A549 (cell line): ENCODE results near the gene RGS10. TPM values are rescaled to one million over a fixed set of nuclear protein-coding genes. Genes with fewer than 3 reads are reported as not detected.

ENCODE experiments used
- BHLHE40 ChIP-seq: IDR thresholded peaks from 2 replicates; pipeline ENCODE4 v1.6.1; 2012; ENCODE audit warnings: low read depth, low read length, inconsistent platforms
- CBX2 ChIP-seq: fragments of 200-600 bp; sonication (generic); IDR thresholded peaks from 2 replicates; pipeline ENCODE4 v1.6.1; 2016; ENCODE audit warnings: low read depth, mild to moderate bottlenecking, borderline replicate concordance
- EHF ChIP-seq: fragments of 250-450 bp; sonication (Bioruptor Pico); IDR thresholded peaks from 2 replicates; pipeline ENCODE4 v1.5.0; 2020; ENCODE audit warnings: mild to moderate bottlenecking
- FOSB ChIP-seq: fragments of 250-450 bp; sonication (Bioruptor Pico); IDR thresholded peaks from 2 replicates; pipeline ENCODE4 v1.5.0; 2020; ENCODE audit warnings: mild to moderate bottlenecking, moderate library complexity
- GATA3 ChIP-seq: IDR thresholded peaks from 2 replicates; pipeline ENCODE4 v1.6.1; 2012; ENCODE audit warnings: borderline replicate concordance
- HDAC2 ChIP-seq: fragments of 200-600 bp; sonication (generic); IDR thresholded peaks from 2 replicates; pipeline ENCODE4 v1.6.1; 2016
- HEYL ChIP-seq: fragments of 250-450 bp; sonication (Bioruptor Pico); IDR thresholded peaks from 2 replicates; pipeline ENCODE4 v1.8.0; 2021; ENCODE audit warnings: mild to moderate bottlenecking, moderate library complexity
- HOXA7 ChIP-seq: fragments of 250-450 bp; sonication (Bioruptor Pico); IDR thresholded peaks from 2 replicates; pipeline ENCODE4 v1.5.0; 2020; ENCODE audit warnings: mild to moderate bottlenecking, moderate library complexity
- KDM1A ChIP-seq: fragments of 200-600 bp; sonication (generic); IDR thresholded peaks from 2 replicates; pipeline ENCODE4 v1.6.1; 2016; ENCODE audit warnings: low read depth, mild to moderate bottlenecking
- MAZ ChIP-seq: fragments of 150-350 bp; IDR thresholded peaks from 2 replicates; pipeline ENCODE4 v1.6.1; 2014; ENCODE audit warnings: antibody characterized with exemption, low read depth, low read length, borderline replicate concordance
- NPAS2 ChIP-seq: fragments of 250-450 bp; sonication (Bioruptor Pico); IDR thresholded peaks from 2 replicates; pipeline ENCODE4 v1.8.0; 2022; ENCODE audit warnings: mild to moderate bottlenecking, moderate library complexity, borderline replicate concordance
- NR3C1 ChIP-seq: fragments of >200 bp; sonication (Bioruptor Twin); formaldehyde crosslinking; IDR thresholded peaks from 3 replicates; pipeline ENCODE4 v1.6.1; 2017
- RCOR1 ChIP-seq: fragments of 150-350 bp; IDR thresholded peaks from 2 replicates; pipeline ENCODE4 v1.6.1; 2014; ENCODE audit warnings: antibody characterized with exemption, low read length, low read depth
- RNF2 ChIP-seq: fragments of 200-600 bp; sonication (generic); IDR thresholded peaks from 2 replicates; pipeline ENCODE4 v1.6.1; 2016; ENCODE audit warnings: low read depth, mild to moderate bottlenecking, antibody characterized with exemption, moderate library complexity, borderline replicate concordance
- TP53 ChIP-seq: fragments of 250-450 bp; sonication (Bioruptor Pico); IDR thresholded peaks from 2 replicates; pipeline ENCODE4 v1.5.0; 2021; ENCODE audit warnings: mild to moderate bottlenecking, moderate library complexity
- ZC3H11A ChIP-seq: fragments of 450-650 bp; IDR thresholded peaks from 2 replicates; pipeline ENCODE4 v1.6.1; 2014; ENCODE audit warnings: antibody characterized with exemption, mild to moderate bottlenecking
- ZFP36 ChIP-seq: fragments of 450-650 bp; IDR thresholded peaks from 2 replicates; pipeline ENCODE4 v1.6.1; 2014; ENCODE audit warnings: borderline replicate concordance; ENCODE audit not compliant: partially characterized antibody
- ZNF302 ChIP-seq: fragments of 250-450 bp; sonication (Bioruptor Pico); IDR thresholded peaks from 2 replicates; pipeline ENCODE4 v1.9.0; 2021; ENCODE audit warnings: inconsistent platforms, mild to moderate bottlenecking, moderate library complexity
- ZSCAN20 ChIP-seq: fragments of 250-450 bp; sonication (Bioruptor Pico); IDR thresholded peaks from 2 replicates; pipeline ENCODE4 v1.8.0; 2022; ENCODE audit warnings: mild to moderate bottlenecking, moderate library complexity
- polyA plus RNA-seq, 4 experiments: library from polyadenylated mRNA; depleted of rRNA in 3 of 4; stranded (reverse); fragments of >200 nt; fragmentation: RNase III in 1 of 4; extraction: RNeasy Plus Mini Kit Qiagen cat#74134 plus additional on column Dnase treatment in 1 of 4; gene quantifications; 2 replicates in 3 of 4; 3 replicates in 1 of 4; pipeline ENCODE4 v1.2.3, GENCODE V29; 2011 to 2017
- TF ChIP-seq, protein P1 (sequence below): IDR thresholded peaks from 2 replicates; pipeline ENCODE4 v1.6.1; 2012
- TF ChIP-seq, protein P2 (sequence below): fragments of >200 bp; sonication (Bioruptor Twin); formaldehyde crosslinking; IDR thresholded peaks from 3 replicates; pipeline ENCODE4 v1.5.1; 2016
- TF ChIP-seq, protein P3 (sequence below): fragments of 150-350 bp; IDR thresholded peaks from 2 replicates; pipeline ENCODE4 v1.6.1; 2014; ENCODE audit warnings: low read depth, mild to moderate bottlenecking, low read length
- TF ChIP-seq, protein P4 (sequence below): fragments of 450-650 bp; IDR thresholded peaks from 2 replicates; pipeline ENCODE4 v1.6.1; 2014; ENCODE audit warnings: antibody characterized with exemption
- TF ChIP-seq, protein P5 (sequence below): IDR thresholded peaks from 2 replicates; pipeline ENCODE4 v1.6.1; 2012

Gene RGS10
- polyA plus RNA-seq, 2 of the 4 experiments (the other 2 are of a cell fraction): 39.7 to 46.4 TPM

DNA sequence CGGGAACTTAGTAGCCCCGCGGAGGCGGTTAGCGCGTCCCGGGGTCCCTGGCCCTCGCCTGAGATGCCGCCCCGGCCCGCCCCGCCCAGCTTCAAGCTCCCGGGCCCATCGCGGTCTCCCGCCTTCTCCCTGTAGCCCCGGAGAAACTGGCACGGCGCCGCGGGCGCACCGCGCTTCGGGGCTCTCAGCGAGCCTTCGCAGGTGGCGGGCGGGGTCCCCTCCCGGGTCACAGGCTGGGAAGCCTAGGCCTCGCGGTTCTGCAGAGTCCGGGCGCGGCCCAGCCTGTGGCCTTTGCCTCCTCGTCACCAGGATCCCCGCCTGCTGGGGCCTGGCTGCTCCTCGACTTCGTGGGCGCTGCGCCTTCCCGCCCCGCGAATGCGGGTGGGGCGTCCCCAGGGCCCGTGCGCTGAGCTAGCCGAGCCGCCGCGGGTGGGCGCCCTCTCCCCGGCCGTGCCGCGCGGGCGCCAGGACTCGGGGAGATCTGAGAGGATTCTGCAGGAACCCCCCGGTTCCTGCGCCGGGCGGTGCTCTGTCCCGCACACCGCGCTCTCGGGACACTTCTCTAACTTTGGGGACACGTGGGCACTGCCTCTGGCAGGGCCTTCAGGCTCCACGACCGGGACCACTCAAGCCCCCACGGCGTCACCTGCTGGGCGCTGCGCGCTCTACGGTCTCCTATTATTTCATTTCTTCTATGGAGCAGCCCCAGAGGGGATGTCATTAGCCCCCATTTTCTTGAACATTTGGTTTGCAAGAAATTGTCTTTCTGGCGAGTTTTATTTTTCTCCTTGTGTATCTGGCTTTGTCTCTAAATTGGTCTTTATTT, 682 bp upstream of the RGS10 start (continued):
- TF ChIP-seq KDM1A: no peak
- no peak for TF ChIP-seq BHLHE40
- TF ChIP-seq RNF2: no peak
- TF ChIP-seq ZC3H11A: no peak
- TF ChIP-seq EHF (CRISPR knock-in tag): no peak
- no peak for TF ChIP-seq TP53 (CRISPR knock-in tag)
- no peak for TF ChIP-seq HOXA7
- TF ChIP-seq, protein P1, sequence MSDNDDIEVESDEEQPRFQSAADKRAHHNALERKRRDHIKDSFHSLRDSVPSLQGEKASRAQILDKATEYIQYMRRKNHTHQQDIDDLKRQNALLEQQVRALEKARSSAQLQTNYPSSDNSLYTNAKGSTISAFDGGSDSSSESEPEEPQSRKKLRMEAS: peak; percentile 78
- TF ChIP-seq, protein P2, sequence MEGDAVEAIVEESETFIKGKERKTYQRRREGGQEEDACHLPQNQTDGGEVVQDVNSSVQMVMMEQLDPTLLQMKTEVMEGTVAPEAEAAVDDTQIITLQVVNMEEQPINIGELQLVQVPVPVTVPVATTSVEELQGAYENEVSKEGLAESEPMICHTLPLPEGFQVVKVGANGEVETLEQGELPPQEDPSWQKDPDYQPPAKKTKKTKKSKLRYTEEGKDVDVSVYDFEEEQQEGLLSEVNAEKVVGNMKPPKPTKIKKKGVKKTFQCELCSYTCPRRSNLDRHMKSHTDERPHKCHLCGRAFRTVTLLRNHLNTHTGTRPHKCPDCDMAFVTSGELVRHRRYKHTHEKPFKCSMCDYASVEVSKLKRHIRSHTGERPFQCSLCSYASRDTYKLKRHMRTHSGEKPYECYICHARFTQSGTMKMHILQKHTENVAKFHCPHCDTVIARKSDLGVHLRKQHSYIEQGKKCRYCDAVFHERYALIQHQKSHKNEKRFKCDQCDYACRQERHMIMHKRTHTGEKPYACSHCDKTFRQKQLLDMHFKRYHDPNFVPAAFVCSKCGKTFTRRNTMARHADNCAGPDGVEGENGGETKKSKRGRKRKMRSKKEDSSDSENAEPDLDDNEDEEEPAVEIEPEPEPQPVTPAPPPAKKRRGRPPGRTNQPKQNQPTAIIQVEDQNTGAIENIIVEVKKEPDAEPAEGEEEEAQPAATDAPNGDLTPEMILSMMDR: peak; percentile 95
- no peak for TF ChIP-seq NR3C1
- TF ChIP-seq NPAS2: no peak
- TF ChIP-seq MAZ: no peak
- TF ChIP-seq, protein P3, sequence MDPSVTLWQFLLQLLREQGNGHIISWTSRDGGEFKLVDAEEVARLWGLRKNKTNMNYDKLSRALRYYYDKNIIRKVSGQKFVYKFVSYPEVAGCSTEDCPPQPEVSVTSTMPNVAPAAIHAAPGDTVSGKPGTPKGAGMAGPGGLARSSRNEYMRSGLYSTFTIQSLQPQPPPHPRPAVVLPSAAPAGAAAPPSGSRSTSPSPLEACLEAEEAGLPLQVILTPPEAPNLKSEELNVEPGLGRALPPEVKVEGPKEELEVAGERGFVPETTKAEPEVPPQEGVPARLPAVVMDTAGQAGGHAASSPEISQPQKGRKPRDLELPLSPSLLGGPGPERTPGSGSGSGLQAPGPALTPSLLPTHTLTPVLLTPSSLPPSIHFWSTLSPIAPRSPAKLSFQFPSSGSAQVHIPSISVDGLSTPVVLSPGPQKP: no peak
- TF ChIP-seq, protein P4, sequence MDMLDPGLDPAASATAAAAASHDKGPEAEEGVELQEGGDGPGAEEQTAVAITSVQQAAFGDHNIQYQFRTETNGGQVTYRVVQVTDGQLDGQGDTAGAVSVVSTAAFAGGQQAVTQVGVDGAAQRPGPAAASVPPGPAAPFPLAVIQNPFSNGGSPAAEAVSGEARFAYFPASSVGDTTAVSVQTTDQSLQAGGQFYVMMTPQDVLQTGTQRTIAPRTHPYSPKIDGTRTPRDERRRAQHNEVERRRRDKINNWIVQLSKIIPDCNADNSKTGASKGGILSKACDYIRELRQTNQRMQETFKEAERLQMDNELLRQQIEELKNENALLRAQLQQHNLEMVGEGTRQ: peak; percentile 32
- no peak for TF ChIP-seq ZFP36
- no peak for TF ChIP-seq RCOR1
- TF ChIP-seq ZNF302 (CRISPR knock-in tag): no peak
- TF ChIP-seq FOSB (CRISPR knock-in tag): no peak
- 0 out of 2 replicates have a peak, but pooled peaks have one; percentile 53 for TF ChIP-seq HDAC2
- TF ChIP-seq ZSCAN20 (CRISPR knock-in tag): no peak
- TF ChIP-seq, protein P5, sequence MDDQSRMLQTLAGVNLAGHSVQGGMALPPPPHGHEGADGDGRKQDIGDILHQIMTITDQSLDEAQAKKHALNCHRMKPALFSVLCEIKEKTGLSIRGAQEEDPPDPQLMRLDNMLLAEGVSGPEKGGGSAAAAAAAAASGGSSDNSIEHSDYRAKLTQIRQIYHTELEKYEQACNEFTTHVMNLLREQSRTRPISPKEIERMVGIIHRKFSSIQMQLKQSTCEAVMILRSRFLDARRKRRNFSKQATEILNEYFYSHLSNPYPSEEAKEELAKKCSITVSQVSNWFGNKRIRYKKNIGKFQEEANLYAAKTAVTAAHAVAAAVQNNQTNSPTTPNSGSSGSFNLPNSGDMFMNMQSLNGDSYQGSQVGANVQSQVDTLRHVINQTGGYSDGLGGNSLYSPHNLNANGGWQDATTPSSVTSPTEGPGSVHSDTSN: no peak
- TF ChIP-seq GATA3: no peak; the same call in 1 of the 2 replicates
- no peak for TF ChIP-seq CBX2
- TF ChIP-seq HEYL (CRISPR knock-in tag): no peak
